Suprapubic skin (tissue), 4 donors: ENCODE measurements around the gene LIPH. TPM values are rescaled to one million over a fixed set of nuclear protein-coding genes. Genes with fewer than 3 reads are reported as not detected.
"Not testable (repeated sequence)": the region's sequence is repeated elsewhere in the genome, so short reads cannot be mapped to it uniquely, and the experiment has no call there.

Source experiments
- DNase-seq, 2 donors: peaks; one replicate each; pipeline ENCODE4 v3.0.0-alpha.2; 2019; ENCODE audit warnings: low spot score in 2 of 2
- H3K27ac ChIP-seq: fragments of 200-600 bp; sonication (generic); one replicate; pipeline ENCODE4 v1.5.1; 2019
- H3K27me3 ChIP-seq: fragments of 200-600 bp; sonication (generic); one replicate; pipeline ENCODE4 v1.5.1; 2019
- H3K36me3 ChIP-seq: fragments of 200-600 bp; sonication (generic); one replicate; pipeline ENCODE4 v1.5.1; 2019
- H3K4me1 ChIP-seq: fragments of 200-600 bp; sonication (generic); one replicate; pipeline ENCODE4 v1.5.1; 2019
- H3K4me3 ChIP-seq: fragments of 200-600 bp; sonication (generic); one replicate; pipeline ENCODE4 v1.5.1; 2019; ENCODE audit warnings: mild to moderate bottlenecking
- H3K9me3 ChIP-seq: fragments of 200-600 bp; sonication (generic); one replicate; pipeline ENCODE4 v1.5.1; 2019
- EP300 ChIP-seq: sonication (generic); formaldehyde crosslinking; IDR thresholded peaks from one replicate; pipeline ENCODE4 v1.6.1; 2017; ENCODE audit warnings: antibody characterized with exemption
- POLR2A ChIP-seq, 2 donors: fragments of 450-650 bp; IDR thresholded peaks; one replicate each; pipeline ENCODE4 v1.6.1; 2017; ENCODE audit warnings: antibody characterized with exemption in 2 of 2, mild to moderate bottlenecking in 2 of 2, moderate library complexity in 2 of 2
- POLR2AphosphoS5 ChIP-seq, 3 donors: sonication (generic); formaldehyde crosslinking; IDR thresholded peaks; one replicate each; pipeline ENCODE4 v1.6.1; 2017; ENCODE audit warnings: antibody characterized with exemption in 3 of 3
- whole genome bisulfite sequencing: methylation state at CpG from one replicate; pipeline ENCODE4 v1.1.5; 2018; 5-methylcytosine and 5-hydroxymethylcytosine counted together
- total RNA-seq, 4 donors: library from RNA; depleted of rRNA; stranded (reverse); fragments of >200 nt; gene quantifications; one replicate each; pipeline ENCODE4 v1.1.0, GENCODE V29; 2016
- TF ChIP-seq, protein P1 (sequence below), 2 donors: fragments of 200-600 bp in 1 of 2; fragments of 450-650 bp in 1 of 2; sonication (generic) in 1 of 2; IDR thresholded peaks; one replicate each; pipeline ENCODE4 v1.5.1; 2016 to 2019; ENCODE audit warnings: antibody characterized with exemption in 2 of 2, mild to moderate bottlenecking in 1 of 2, moderate library complexity in 1 of 2

Gene LIPH
- total RNA-seq, 4 donors from 2014 or later = 10.6 to 18.3 (median 14.7) TPM

DNA sequence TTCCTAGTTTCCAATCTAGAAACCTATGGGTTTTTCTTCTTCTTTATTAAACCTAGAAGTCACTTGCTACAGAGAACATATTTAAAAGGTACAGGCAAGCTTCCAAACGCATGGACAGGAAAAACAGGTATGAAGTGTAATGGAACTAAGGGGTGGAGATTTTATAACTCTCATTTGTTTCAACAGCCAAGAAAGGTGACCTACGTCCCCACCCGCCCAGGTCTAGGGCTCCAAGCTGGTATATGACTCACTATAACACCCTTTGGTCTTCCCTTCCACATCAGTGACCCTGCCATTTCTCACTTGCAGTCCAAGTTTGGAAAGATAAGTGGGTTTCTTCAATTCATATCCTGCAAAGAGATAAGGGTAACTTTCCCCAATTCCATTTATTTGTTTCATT lies 6.0 kb upstream of the LIPH start:
- Histone ChIP-seq H3K36me3 (no peaks in the 10 kb centered on the region), H3K4me3 (no peak overlapping the region), H3K9me3 (no peaks in the 10 kb centered on the region), H3K27ac (peak overlapping the region; percentile 90), H3K27me3 (peaks cover 9% of the 10 kb centered on the region), H3K4me1 (peaks cover 27% of the 10 kb centered on the region)
- no peak for TF ChIP-seq POLR2AphosphoS5 (IDR thresholded peaks at IDR 0.05)
- TF ChIP-seq POLR2A (IDR thresholded peaks at IDR 0.05) = no peak
- TF ChIP-seq, protein P1, sequence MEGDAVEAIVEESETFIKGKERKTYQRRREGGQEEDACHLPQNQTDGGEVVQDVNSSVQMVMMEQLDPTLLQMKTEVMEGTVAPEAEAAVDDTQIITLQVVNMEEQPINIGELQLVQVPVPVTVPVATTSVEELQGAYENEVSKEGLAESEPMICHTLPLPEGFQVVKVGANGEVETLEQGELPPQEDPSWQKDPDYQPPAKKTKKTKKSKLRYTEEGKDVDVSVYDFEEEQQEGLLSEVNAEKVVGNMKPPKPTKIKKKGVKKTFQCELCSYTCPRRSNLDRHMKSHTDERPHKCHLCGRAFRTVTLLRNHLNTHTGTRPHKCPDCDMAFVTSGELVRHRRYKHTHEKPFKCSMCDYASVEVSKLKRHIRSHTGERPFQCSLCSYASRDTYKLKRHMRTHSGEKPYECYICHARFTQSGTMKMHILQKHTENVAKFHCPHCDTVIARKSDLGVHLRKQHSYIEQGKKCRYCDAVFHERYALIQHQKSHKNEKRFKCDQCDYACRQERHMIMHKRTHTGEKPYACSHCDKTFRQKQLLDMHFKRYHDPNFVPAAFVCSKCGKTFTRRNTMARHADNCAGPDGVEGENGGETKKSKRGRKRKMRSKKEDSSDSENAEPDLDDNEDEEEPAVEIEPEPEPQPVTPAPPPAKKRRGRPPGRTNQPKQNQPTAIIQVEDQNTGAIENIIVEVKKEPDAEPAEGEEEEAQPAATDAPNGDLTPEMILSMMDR (IDR thresholded peaks at IDR 0.05) = no peak
- no peak for DNase-seq
- 50% methylated on average over 3 of the region's 3 CpGs for WGBS

DNA sequence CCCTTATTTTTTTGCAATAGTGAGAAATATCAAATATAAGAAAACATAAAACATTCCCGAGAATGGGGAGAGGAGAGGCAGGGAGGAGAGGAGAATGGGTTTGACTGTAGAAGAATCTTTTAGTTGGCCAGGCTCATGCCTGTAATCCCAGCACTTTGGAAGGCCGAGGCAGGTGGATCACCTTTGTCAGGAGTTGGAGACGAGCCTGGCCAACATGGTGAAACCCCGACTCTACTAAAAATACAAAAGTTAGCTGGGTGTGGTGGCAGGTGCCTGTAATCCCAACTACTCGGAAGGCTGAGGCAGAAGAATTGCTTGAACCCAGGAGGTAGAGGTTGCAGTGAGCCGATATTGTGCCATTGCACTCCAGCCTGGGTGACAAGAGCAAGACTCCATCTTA lies 4.3 kb upstream of the LIPH start:
- H3K4me1 ChIP-seq = peaks cover 29% of the 10 kb centered on the region
- H3K4me3 ChIP-seq, H3K9me3 ChIP-seq, H3K27me3 ChIP-seq, DNase-seq, H3K27ac ChIP-seq, H3K36me3 ChIP-seq: not testable (repeated sequence)
- WGBS = 77% methylated on average over 6 of the region's 6 CpGs

DNA sequence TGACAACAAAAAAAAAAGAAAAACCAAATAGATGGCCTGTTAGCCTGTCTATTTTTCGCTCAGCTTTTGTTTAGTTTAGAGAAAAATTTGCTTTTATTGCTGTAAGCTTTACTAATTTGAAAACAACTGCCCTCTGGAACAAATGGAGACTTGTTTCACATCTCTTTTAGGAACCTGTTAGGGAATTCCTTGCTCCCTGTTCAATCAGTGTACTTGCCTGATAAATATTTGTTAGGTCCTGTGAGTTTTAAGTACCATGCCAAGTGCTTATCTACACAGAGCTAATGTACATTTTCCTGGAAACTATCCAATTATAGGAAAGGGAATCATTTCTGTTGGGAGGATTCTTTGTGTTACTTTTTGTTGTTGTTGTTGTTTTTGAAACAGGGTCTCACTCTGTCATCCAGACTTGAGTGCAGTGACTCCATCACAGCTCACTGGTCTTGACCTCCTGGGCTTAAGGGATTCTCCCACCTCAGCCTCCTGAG lies 3.5 kb upstream of the LIPH start:
- Histone ChIP-seq H3K27ac (no peak overlapping the region), H3K36me3 (no peaks in the 10 kb centered on the region), H3K27me3 (peaks cover 4% of the 10 kb centered on the region), H3K4me3 (no peak overlapping the region), H3K9me3 (no peaks in the 10 kb centered on the region), H3K4me1 (peaks cover 23% of the 10 kb centered on the region)
- TF ChIP-seq POLR2AphosphoS5 (IDR thresholded peaks at IDR 0.05) (no peak), EP300 (no peak), POLR2A (IDR thresholded peaks at IDR 0.05) (no peak)
- TF ChIP-seq, protein P1 (IDR thresholded peaks at IDR 0.05) = no peak
- no peak for DNase-seq
- WGBS = 62% methylated on average over 1 of the region's 1 CpG

DNA sequence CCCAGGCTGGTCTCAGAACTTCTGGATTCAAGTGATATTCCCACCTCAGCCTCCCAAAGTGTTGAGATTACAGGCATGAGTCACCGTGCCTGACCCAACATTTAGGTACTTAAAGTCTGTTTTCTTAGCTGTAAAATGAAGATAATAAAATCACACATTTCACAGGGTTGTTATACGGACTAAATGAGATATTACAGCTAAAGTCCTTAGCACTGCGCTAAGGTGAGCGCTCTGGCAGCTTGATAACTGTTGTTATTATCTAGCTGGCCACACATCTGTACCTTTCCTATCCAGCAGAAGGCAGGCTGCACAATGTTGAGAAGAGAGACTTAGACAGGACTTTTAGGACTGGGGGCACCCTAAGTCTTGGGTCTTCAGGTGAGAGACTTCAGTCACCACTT lies 2.7 kb upstream of the LIPH start:
- H3K4me3 ChIP-seq = no peak overlapping the region
- no peak overlapping the region for H3K27ac ChIP-seq
- H3K9me3 ChIP-seq = no peaks in the 10 kb centered on the region
- no peaks in the 10 kb centered on the region for H3K36me3 ChIP-seq
- no peak for TF ChIP-seq POLR2A (IDR thresholded peaks at IDR 0.05)
- no peak for TF ChIP-seq POLR2AphosphoS5 (IDR thresholded peaks at IDR 0.05)
- TF ChIP-seq, protein P1 (IDR thresholded peaks at IDR 0.05) = no peak
- TF ChIP-seq EP300 = no peak
- no peaks in the 10 kb centered on the region for H3K27me3 ChIP-seq
- peaks cover 23% of the 10 kb centered on the region for H3K4me1 ChIP-seq
- WGBS = 95% methylated on average over 4 of the region's 4 CpGs
- DNase-seq = no peak

DNA sequence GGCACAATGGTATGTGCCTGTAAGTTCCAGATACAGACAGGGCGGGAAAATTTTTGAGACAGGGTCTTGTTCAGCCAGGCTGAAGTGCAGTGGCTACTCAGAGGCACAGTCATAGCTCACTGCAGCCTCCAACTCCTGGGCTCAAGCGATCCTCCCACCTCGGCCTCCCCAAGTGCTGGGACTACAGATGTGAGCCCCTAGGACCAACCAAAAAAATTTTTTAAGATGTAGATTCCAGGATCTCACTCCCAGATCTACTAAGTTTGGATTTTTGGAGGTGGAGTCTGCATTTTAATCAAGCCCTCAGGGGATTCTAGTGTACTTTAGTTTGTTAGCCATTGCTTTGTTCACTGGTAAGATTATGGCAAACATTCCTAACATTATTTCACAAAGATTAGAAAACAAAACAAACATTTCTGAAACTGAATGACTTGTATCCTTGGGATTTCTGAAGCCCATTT lies 2.7 kb downstream of the LIPH start:
- Histone ChIP-seq H3K4me3 (no peak overlapping the region), H3K4me1 (peaks cover 14% of the 10 kb centered on the region)

More for the DNA sequence above, 2.7 kb downstream of the LIPH start:
- H3K9me3 ChIP-seq = no peaks in the 10 kb centered on the region
- WGBS = 71% methylated on average over 3 of the region's 3 CpGs
- peak overlapping the region; percentile 20 for H3K27ac ChIP-seq
- no peak for DNase-seq
- H3K36me3 ChIP-seq = no peaks in the 10 kb centered on the region
- TF ChIP-seq POLR2AphosphoS5 (IDR thresholded peaks at IDR 0.05) (no peak), POLR2A (IDR thresholded peaks at IDR 0.05) (no peak), EP300 (no peak)
- TF ChIP-seq, protein P1 (IDR thresholded peaks at IDR 0.05) = no peak
- H3K27me3 ChIP-seq = no peaks in the 10 kb centered on the region
